Spleen (tissue), 7 donors: ENCODE results near the gene SCAND1.

ENCODE experiments used
- POLR2A ChIP-seq, 3 donors: fragments of 450-650 bp; IDR thresholded peaks; one replicate each; pipeline ENCODE4 v1.5.1; 2017; ENCODE audit warnings: antibody characterized with exemption in 3 of 3, mild to moderate bottlenecking in 1 of 3
- POLR2AphosphoS5 ChIP-seq, 3 donors: sonication (generic); formaldehyde crosslinking; IDR thresholded peaks; one replicate each; pipeline ENCODE4 v1.5.1; 2017; ENCODE audit warnings: antibody characterized with exemption in 3 of 3
- TF ChIP-seq, protein P1 (sequence below), 11 experiments: fragments of 200-600 bp in 7 of 11; fragments of 450-650 bp in 4 of 11; sonication (generic) in 4 of 11; IDR thresholded peaks in 8 of 11; conservative IDR thresholded peaks in 3 of 11; 1 replicate in 7 of 11; 2 replicates in 4 of 11; pipeline versions ENCODE4 v1.4.0 to v1.8.0; 2016 to 2021; ENCODE audit warnings: antibody characterized with exemption in 11 of 11, inconsistent platforms in 4 of 11, mild to moderate bottlenecking in 1 of 11
- donor health status: DM: no; HTN: no; CAD: no; lungs with moderate emphysema.
- donor health status: DM: no; HTN: no; CAD: no.
- donor health status: DM: no; HTN: no; CAD: no.

DNA sequence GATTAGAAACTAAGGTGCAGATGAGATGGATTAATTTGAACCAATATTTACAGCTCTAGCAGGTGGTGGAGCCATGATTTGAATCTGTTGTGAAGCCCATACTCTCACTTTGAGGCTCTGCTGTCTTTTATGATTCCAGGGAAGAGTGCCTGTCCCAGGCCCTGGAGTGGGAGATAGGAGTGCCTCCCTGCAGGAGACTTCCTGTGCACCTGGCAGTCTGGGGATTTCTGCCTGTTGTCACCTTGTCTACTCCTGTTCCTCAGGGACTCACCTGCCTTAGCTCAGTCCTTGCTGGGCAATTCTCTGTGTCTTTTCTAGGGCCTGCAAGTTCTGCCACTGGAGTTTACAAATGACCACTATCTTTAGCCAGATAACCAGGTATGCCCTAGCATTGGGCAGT is 46.3 kb downstream of the SCAND1 start:
- TF ChIP-seq, protein P1, sequence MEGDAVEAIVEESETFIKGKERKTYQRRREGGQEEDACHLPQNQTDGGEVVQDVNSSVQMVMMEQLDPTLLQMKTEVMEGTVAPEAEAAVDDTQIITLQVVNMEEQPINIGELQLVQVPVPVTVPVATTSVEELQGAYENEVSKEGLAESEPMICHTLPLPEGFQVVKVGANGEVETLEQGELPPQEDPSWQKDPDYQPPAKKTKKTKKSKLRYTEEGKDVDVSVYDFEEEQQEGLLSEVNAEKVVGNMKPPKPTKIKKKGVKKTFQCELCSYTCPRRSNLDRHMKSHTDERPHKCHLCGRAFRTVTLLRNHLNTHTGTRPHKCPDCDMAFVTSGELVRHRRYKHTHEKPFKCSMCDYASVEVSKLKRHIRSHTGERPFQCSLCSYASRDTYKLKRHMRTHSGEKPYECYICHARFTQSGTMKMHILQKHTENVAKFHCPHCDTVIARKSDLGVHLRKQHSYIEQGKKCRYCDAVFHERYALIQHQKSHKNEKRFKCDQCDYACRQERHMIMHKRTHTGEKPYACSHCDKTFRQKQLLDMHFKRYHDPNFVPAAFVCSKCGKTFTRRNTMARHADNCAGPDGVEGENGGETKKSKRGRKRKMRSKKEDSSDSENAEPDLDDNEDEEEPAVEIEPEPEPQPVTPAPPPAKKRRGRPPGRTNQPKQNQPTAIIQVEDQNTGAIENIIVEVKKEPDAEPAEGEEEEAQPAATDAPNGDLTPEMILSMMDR (IDR thresholded peaks at IDR 0.05 in 8 of 11, conservative IDR thresholded peaks at IDR 0.05 in 3 of 11): no peak
- TF ChIP-seq POLR2A (IDR thresholded peaks at IDR 0.05): no peak
- TF ChIP-seq POLR2AphosphoS5 (IDR thresholded peaks at IDR 0.05): no peak
